OCI-LY3 (cell line): ENCODE results near the gene DPYSL4.

Experiments used
- H2AFZ ChIP-seq: fragments of 200-600, 300-600 bp; shearing (Covaris generic); 2 replicates; pipeline ENCODE4 v1.6.0; 2014; ENCODE audit warnings: antibody characterized with exemption, low read depth, low read length
- H3K27ac ChIP-seq: fragments of 200-600, 300-600 bp; sonication (generic); 2 replicates; pipeline ENCODE4 v1.5.1; 2014; ENCODE audit warnings: mild to moderate bottlenecking, low read length, moderate library complexity, mixed read lengths
- H3K27me3 ChIP-seq: fragments of 200-600, 300-600 bp; sonication (generic); 2 replicates; pipeline ENCODE4 v1.6.1; 2014; ENCODE audit warnings: low read depth, low read length, mixed read lengths
- H3K36me3 ChIP-seq: fragments of 200-600, 300-600 bp; sonication (generic); replicated peaks from 2 replicates; pipeline ENCODE3; 2014; ENCODE audit warnings: low read depth, low read length, mixed read lengths
- H3K4me1 ChIP-seq: fragments of 300-600, 200-600 bp; sonication (generic); 2 replicates; pipeline ENCODE4 v1.6.1; 2014; ENCODE audit warnings: low read length, mixed read lengths
- H3K4me2 ChIP-seq: fragments of 200-600, 300-600 bp; sonication (generic); 2 replicates; pipeline ENCODE4 v1.6.1; 2014; ENCODE audit warnings: low read length, mixed read lengths
- H3K4me3 ChIP-seq: fragments of 300-600, 200-600 bp; sonication (generic); 2 replicates; pipeline ENCODE4 v1.5.1; 2014; ENCODE audit warnings: antibody characterized with exemption, mild to moderate bottlenecking, low read length, moderate library complexity
- H3K79me2 ChIP-seq: fragments of 300-600, 200-600 bp; shearing (Covaris generic); 2 replicates; pipeline ENCODE4 v1.6.1; 2014; ENCODE audit warnings: mild to moderate bottlenecking, low read length, mixed read lengths
- H3K9ac ChIP-seq: fragments of 300-600, 200-600 bp; shearing (Covaris generic); 2 replicates; pipeline ENCODE4 v1.6.0; 2014; ENCODE audit warnings: mild to moderate bottlenecking, low read length, moderate library complexity
- H3K9me3 ChIP-seq: fragments of 200-600, 300-600 bp; shearing (Covaris generic); 2 replicates; pipeline ENCODE4 v1.6.1; 2014; ENCODE audit warnings: low read length, mixed read lengths; ENCODE audit not compliant: insufficient read depth
- H4K20me1 ChIP-seq: fragments of 200-600, 300-600 bp; sonication (generic); 2 replicates; pipeline ENCODE4 v1.6.1; 2016; ENCODE audit warnings: low read length, mixed read lengths; ENCODE audit not compliant: insufficient read depth
- CTCF ChIP-seq: fragments of 200-600, 300-600 bp; sonication (generic); IDR thresholded peaks from 2 replicates; pipeline ENCODE4 v1.5.1; 2014; ENCODE audit warnings: antibody characterized with exemption, low read length, low read depth
- EZH2phosphoT487 ChIP-seq: fragments of 200-600 bp; shearing (Covaris generic); IDR thresholded peaks from 2 replicates; pipeline ENCODE4 v1.6.1; 2018; ENCODE audit warnings: antibody characterized with exemption, mixed run types, low read depth

The DPYSL4 gene

GRCh38 chr10:132241086-132241485 is 54.3 kb downstream of the DPYSL4 start:
- Histone ChIP-seq H3K4me2 (no peak overlapping the region), H3K27me3 (no peaks in the 10 kb centered on the region), H3K79me2 (no peaks in the 10 kb centered on the region), H3K4me1 (no peaks in the 10 kb centered on the region), H2AFZ (no peak overlapping the region), H3K27ac (no peak overlapping the region), H3K9me3 (no peaks in the 10 kb centered on the region), H3K9ac (no peak overlapping the region), H3K36me3 (no peaks in the 10 kb centered on the region), H3K4me3 (no peak overlapping the region), H4K20me1 (no peaks in the 10 kb centered on the region)
- no peak for TF ChIP-seq CTCF
- TF ChIP-seq EZH2phosphoT487: no peak

- no peaks in the 10 kb centered on the region for H4K20me1 ChIP-seq
- H3K79me2 ChIP-seq: no peaks in the 10 kb centered on the region
- H3K9me3 ChIP-seq: no peaks in the 10 kb centered on the region
- TF ChIP-seq CTCF (no peak), EZH2phosphoT487 (no peak)
- no peaks in the 10 kb centered on the region for H3K36me3 ChIP-seq
- H3K9ac ChIP-seq: no peak overlapping the region
- H3K4me3 ChIP-seq: no peak overlapping the region
- no peaks in the 10 kb centered on the region for H3K4me1 ChIP-seq
- no peaks in the 10 kb centered on the region for H3K27me3 ChIP-seq
- H3K4me2 ChIP-seq: no peak overlapping the region
- H3K27ac ChIP-seq: no peak overlapping the region
- no peak overlapping the region for H2AFZ ChIP-seq
Measured at GRCh38 chr10:132241496-132241895, 54.7 kb downstream of the DPYSL4 start.

DNA sequence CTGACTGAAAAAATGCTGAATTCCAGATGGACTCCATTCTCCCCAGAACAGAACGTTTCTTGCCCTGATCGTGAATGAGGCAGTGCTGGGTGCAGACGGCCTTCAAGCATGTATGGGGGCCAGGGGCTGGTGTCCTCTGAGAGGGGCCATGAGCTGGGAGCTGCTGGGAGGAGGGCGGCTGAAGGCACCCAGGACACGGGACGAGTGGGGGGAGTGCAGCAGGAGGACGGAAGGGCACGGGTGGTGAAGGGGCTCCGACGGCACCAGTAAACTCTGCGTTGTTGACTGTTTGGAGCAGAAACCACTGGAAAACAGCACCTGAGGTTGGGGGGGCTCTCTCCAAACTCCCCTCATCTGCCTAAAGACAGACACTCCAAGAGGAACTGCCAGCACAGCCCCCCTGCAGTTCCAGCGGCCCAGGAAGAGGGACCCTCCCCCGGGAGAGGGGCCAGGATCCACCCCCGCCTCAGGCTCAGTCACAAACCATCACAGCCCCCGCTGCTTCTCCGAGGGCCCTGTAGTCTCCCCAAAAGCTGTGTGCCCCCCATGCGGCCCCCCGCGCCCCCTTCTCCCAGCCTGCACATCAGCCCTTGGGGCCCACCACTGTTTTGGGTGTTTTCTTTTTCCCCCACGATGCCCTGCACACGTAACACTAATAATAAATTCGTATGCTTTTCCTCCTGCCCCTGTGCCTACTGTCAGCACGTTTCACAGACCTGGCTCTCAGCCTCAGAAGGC is 55.5 kb downstream of the DPYSL4 start:
- Histone ChIP-seq H3K36me3 (no peaks in the 10 kb centered on the region), H3K4me2 (no peak overlapping the region), H3K27ac (no peak overlapping the region), H3K4me3 (no peak overlapping the region), H2AFZ (no peak overlapping the region), H3K79me2 (no peaks in the 10 kb centered on the region), H3K4me1 (no peaks in the 10 kb centered on the region), H3K27me3 (no peaks in the 10 kb centered on the region), H3K9me3 (no peaks in the 10 kb centered on the region), H4K20me1 (no peaks in the 10 kb centered on the region), H3K9ac (no peak overlapping the region)
- TF ChIP-seq EZH2phosphoT487 (no peak), CTCF (no peak)

GRCh38 chr10:132243141-132243540 is 56.4 kb downstream of the DPYSL4 start:
- H3K27ac ChIP-seq: no peak overlapping the region
- no peak overlapping the region for H3K9ac ChIP-seq
- H2AFZ ChIP-seq: no peak overlapping the region
- H3K4me2 ChIP-seq: no peak overlapping the region
- H3K36me3 ChIP-seq: no peaks in the 10 kb centered on the region
- no peaks in the 10 kb centered on the region for H3K9me3 ChIP-seq
- no peak overlapping the region for H3K4me3 ChIP-seq
- H4K20me1 ChIP-seq: no peaks in the 10 kb centered on the region
- TF ChIP-seq CTCF: no peak
- no peak for TF ChIP-seq EZH2phosphoT487
- H3K27me3 ChIP-seq: no peaks in the 10 kb centered on the region
- no peaks in the 10 kb centered on the region for H3K79me2 ChIP-seq
- H3K4me1 ChIP-seq: no peaks in the 10 kb centered on the region
